HAP-1 (cell line): ENCODE data around the gene GFOD2.
A peak's percentile ranks its signal among the peaks of the same experiment; 100 is the strongest.

ENCODE experiments used
- DNase-seq, 2 experiments: peaks; one replicate each; pipeline ENCODE4 v3.0.0-alpha.2; 2016 to 2020; ENCODE audit warnings: low spot score in 2 of 2
- H3K27me3 ChIP-seq: fragments of 250-450 bp; sonication (Bioruptor Pico); 2 replicates; pipeline ENCODE4 v1.5.1; 2020; ENCODE audit warnings: low read depth, mild to moderate bottlenecking, moderate library complexity
- H3K36me3 ChIP-seq: fragments of 250-450 bp; sonication (Bioruptor Pico); replicated peaks from 2 replicates; pipeline ENCODE4 v1.5.1; 2020; ENCODE audit warnings: mild to moderate bottlenecking
- H3K4me1 ChIP-seq: fragments of 250-450 bp; sonication (Bioruptor Pico); 2 replicates; pipeline ENCODE4 v1.5.1; 2020; ENCODE audit warnings: mild to moderate bottlenecking
- H3K4me3 ChIP-seq: fragments of 250-450 bp; sonication (Bioruptor Pico); 2 replicates; pipeline ENCODE4 v1.5.1; 2020; ENCODE audit warnings: mild to moderate bottlenecking, moderate library complexity
- H3K9me3 ChIP-seq: fragments of 250-450 bp; sonication (Bioruptor Pico); 2 replicates; pipeline ENCODE4 v1.5.1; 2020; ENCODE audit warnings: mild to moderate bottlenecking, moderate library complexity
- in situ Hi-C: fragments of 300-500 bp; cut with MboI; formaldehyde crosslinking; loops from 3 replicates; pipeline ENCODE4 v1.14.3; 2020; ENCODE audit warnings: low sequenced_read_pairs, inconsistent platforms, mixed read lengths

The GFOD2 gene

DNA sequence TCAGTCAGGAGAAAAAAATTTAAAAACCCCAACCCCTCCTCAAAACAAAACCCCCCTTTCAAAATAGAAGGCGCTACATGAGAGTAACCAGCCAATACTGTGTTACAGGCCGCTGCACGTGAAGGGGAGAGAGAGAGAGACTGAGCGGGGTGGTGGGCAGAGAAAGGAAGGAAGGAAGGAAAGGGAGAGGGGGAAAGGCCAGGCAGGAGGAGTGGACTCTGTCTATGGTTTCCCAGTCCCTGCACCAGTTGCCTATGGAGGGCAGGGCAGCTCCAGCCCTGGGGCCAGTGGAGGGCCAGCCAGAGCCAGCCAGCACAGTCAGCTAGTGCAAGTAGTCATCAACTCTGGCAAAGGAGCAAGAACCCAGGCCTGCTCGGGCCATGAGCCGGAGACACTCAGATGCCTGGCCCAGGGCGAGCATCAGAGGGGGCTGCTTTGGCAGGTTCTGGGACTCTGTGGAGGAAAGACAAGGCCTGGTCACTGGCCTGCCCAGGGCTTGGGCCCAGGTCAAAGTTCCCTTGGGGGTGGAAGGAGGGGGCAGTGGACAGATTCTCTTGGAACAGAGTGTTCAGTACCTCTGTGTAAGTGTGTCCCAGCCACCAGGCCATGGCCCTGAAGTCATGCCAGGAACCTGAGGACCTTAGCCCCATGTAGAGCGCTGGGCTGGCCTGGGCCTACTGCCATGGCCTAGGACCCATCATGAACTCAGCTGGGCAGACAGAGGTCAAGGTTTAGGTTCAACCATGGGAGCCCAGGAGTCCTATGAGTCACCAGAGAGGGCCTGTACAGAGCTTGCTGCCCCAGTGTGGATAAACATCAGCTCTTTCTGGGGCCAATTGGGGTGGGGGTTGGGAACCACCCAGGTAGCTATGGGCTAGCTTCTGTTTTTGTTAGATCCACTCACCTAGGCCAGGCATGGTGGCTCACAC, 7.3 kb upstream of the GFOD2 start:
- no peaks in the 10 kb centered on the region for H3K9me3 ChIP-seq
- peaks cover 5% of the 10 kb centered on the region; the same call in 1 of the 2 replicates for H3K36me3 ChIP-seq
- no peak for DNase-seq
- in situ Hi-C loops = no loop called here
- no peaks in the 10 kb centered on the region for H3K27me3 ChIP-seq
- no peak overlapping the region for H3K4me3 ChIP-seq
- no peaks in the 10 kb centered on the region for H3K4me1 ChIP-seq

DNA sequence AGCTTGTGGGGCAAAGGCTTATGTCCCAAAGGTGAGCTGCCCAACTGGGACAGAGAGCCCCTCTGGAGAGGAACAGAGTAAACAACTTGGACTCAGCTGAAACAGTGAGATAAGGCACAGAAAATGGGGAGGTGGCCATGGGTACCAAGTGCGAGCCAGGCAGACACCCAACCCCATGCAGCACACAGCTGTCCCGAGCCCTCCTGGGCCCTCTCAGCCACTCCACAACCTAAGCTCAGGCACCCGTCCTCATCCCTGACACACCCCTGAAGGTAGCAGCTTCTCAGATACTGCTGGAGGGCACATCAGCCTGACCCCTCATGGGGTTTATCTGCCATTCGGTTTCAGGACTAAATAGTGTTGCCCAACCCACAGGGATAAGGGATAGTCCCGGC, 4.8 kb upstream of the GFOD2 start:
- H3K36me3 ChIP-seq = peaks cover 3% of the 10 kb centered on the region; the same call in 1 of the 2 replicates
- in situ Hi-C loops = no loop called here

DNA sequence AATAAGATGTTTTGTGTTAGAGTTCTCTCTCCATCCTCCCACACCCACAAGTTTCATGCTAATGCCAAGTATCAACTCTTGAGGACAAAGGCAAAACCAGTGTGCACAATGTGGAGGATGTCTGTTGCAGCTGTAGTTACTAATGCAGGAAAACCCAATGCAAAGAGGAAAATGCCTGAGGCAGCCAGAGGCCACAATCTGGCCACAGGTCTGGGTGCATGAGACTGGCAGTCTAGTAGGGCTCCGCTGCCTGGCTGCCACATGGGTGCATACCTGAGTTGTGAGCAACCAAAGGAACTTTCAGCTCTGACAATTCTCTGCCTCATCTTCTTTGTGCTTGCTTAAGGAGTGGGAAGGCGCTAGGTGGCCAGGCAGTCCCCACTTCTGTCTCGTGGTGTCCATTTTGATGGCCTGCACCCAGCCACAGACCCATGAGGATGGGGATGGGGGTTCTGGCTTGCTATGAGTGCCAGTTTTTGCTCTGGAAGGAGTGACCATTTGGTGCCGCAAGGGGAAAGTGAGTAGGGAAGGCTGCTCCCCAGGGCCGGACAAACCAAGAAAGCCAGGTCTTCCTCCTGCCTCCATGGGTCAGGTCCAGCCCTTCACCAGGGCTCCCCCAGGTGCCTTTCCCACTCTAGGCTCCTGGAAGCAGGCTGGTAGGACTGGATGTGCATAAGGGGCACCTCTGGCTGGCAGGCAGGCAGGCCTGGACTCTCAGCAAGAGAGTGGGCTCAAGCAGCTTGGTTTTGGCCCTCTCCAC, 4.2 kb upstream of the GFOD2 start:
- in situ Hi-C loops = no loop called here
- Histone ChIP-seq H3K4me3 (no peak overlapping the region), H3K9me3 (no peaks in the 10 kb centered on the region), H3K36me3 (no peaks in the 10 kb centered on the region; the same call in 1 of the 2 replicates), H3K4me1 (no peaks in the 10 kb centered on the region; the same call in 1 of the 2 replicates), H3K27me3 (no peaks in the 10 kb centered on the region)
- no peak for DNase-seq

More for the DNA sequence above, 4.8 kb upstream of the GFOD2 start:
- Histone ChIP-seq H3K9me3 (no peaks in the 10 kb centered on the region), H3K4me3 (no peak overlapping the region), H3K4me1 (no peaks in the 10 kb centered on the region), H3K27me3 (no peaks in the 10 kb centered on the region)
- no peak for DNase-seq

DNA sequence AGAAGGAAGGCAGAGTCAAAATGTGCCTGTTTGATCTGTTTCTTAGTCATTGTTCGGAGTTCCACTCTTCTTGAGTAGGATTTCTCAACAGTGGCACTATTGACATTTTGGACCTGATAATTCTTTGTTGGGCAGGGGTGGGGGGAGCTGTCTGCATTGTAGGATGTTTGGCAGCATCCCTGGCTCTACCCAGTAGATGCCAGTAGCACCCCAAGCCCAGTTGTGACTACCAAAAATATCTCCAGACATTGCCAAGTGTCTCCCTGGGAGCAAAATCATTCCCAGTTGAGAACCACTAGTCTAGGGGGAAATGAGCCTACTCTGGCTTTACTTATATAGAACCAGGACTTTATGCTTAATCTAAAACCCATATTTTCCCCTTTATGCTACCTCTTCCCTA, 1.1 kb upstream of the GFOD2 start:
- Histone ChIP-seq H3K4me3 (peak overlapping the region; percentile 76; the same call in 1 of the 2 replicates), H3K27me3 (no peaks in the 10 kb centered on the region), H3K9me3 (no peaks in the 10 kb centered on the region), H3K4me1 (peaks cover 6% of the 10 kb centered on the region; the same call in 1 of the 2 replicates), H3K36me3 (no peaks in the 10 kb centered on the region)
- in situ Hi-C loops = no loop called here
- DNase-seq = no peak

DNA sequence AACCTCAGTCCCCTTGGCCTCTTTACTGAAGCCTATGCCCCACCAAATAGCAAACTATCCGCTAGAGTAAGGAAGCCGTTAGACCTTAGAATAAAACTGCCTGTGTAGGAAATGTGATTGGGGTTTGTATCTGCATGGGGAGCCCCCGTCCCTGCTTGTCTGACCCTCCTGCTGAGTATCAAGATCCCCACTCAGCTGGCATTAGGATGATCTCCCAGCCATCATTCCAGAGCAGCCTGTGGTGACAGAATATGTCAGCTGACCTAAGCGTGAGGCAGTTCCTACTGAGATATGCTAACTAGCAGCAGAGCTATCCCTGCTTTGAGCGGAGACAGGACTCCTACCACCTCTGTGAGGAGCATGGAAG, 645 bp upstream of the GFOD2 start:
- Histone ChIP-seq H3K4me3 (peak overlapping the region; percentile 76), H3K27me3 (no peaks in the 10 kb centered on the region), H3K9me3 (no peaks in the 10 kb centered on the region), H3K4me1 (peaks cover 6% of the 10 kb centered on the region; the same call in 1 of the 2 replicates), H3K36me3 (no peaks in the 10 kb centered on the region)
- in situ Hi-C loops = no loop called here
- DNase-seq = peak; percentile 20 to 41

DNA sequence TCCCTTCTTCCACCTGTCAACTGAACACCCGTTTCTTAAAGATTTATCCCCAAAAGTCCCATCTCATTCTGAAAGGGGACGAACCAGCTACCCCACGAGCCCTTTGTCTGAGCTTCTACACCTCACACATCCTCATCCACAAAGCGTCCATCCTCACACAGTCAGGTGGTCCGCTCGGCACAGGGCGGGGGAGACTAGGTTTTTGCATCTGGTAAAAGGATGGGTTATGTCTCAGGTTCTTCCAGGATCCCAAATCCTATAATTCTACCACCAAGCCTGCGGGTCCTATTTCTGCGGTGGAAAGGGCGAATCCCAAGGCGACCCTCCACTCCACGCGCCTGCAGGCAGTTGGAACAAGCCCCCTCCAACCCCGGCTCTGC, 458 bp downstream of the GFOD2 start:
- in situ Hi-C loops = no loop called here
- no peaks in the 10 kb centered on the region for H3K36me3 ChIP-seq
- peak overlapping the region; percentile 76 for H3K4me3 ChIP-seq
- no peaks in the 10 kb centered on the region for H3K9me3 ChIP-seq
- peak in 1 of 2 experiments; percentile 5 for DNase-seq
- no peaks in the 10 kb centered on the region for H3K27me3 ChIP-seq
- H3K4me1 ChIP-seq = peaks cover 6% of the 10 kb centered on the region; the same call in 1 of the 2 replicates

DNA sequence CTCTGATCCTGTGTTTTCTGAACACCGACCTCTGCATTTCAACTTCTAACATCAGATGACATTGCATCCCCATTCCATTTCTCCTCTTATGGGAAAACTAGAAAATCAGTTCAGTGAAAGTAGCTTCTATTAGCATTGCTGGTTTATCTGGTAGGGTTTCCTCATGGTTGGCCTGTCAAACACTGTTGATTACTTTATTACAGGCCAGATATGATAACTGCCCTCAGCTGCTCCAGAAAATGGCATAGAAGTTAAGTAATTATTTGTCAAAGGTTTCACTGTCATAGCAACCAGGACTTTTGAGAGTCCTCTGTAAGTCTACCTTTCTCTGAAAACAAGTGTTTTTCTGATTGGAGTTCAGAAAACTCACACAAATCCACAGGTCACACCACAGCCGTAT, 3.0 kb downstream of the GFOD2 start:
- Histone ChIP-seq H3K4me1 (peaks cover 6% of the 10 kb centered on the region; the same call in 1 of the 2 replicates), H3K9me3 (no peaks in the 10 kb centered on the region), H3K36me3 (no peaks in the 10 kb centered on the region), H3K4me3 (no peak overlapping the region), H3K27me3 (no peaks in the 10 kb centered on the region)
- in situ Hi-C loops = no loop called here
- DNase-seq = no peak

DNA sequence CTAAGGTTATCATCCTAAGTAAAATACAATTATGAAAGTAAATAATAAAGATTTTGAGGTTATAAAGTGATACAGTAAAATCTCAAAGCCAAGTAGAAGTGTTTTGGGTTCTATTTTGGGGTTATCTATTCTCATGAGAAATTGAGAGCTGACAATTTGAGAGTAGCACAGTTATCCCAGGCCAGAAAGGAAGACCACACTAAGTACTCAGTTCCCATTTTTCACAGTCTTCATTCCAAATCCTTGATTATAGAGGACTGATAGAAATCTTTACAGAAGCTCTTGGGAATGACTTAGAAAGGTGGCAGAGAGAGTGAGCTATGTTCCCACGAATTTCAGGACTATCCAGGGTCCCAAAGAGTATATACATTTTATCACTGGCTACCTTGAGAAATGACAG, 4.6 kb downstream of the GFOD2 start:
- DNase-seq = no peak
- H3K4me3 ChIP-seq = no peak overlapping the region
- peaks cover 8% of the 10 kb centered on the region for H3K4me1 ChIP-seq
- in situ Hi-C loops = no loop called here
- H3K9me3 ChIP-seq = no peaks in the 10 kb centered on the region
- no peaks in the 10 kb centered on the region for H3K36me3 ChIP-seq
- H3K27me3 ChIP-seq = no peaks in the 10 kb centered on the region

DNA sequence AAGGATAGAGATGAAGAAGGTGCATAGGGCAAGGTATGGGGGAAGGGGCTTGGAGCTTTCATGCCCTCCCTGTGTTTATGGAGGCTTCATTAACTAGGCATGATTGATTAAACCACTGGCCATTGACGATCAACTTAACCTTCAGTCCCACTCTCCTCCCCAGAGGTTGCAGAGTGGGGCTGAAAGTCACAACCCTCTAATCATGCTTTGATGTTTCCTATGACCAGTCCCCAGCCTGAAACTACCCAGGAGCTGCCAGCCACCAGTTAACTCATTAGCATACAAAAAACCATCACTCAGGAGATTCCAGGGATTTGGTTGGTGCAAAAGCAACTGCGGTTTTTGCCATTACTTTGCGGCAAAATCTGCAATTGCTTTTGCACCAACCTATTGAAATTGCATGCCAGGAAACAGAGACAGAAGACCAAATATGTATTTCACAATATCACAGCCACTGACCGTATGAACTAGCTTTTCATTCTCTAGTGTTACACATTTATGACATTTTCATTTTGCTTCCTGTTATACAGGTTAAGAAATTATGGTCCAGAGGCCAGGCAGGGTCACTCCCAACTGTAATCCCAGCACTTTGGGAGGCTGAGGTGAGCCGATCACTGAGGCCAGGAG, 5.4 kb downstream of the GFOD2 start:
- no peak overlapping the region for H3K4me3 ChIP-seq
- no peaks in the 10 kb centered on the region for H3K9me3 ChIP-seq
- no peak for DNase-seq
- H3K27me3 ChIP-seq = no peaks in the 10 kb centered on the region
- no peaks in the 10 kb centered on the region for H3K36me3 ChIP-seq
- in situ Hi-C loops = no loop called here
- peaks cover 15% of the 10 kb centered on the region for H3K4me1 ChIP-seq

DNA sequence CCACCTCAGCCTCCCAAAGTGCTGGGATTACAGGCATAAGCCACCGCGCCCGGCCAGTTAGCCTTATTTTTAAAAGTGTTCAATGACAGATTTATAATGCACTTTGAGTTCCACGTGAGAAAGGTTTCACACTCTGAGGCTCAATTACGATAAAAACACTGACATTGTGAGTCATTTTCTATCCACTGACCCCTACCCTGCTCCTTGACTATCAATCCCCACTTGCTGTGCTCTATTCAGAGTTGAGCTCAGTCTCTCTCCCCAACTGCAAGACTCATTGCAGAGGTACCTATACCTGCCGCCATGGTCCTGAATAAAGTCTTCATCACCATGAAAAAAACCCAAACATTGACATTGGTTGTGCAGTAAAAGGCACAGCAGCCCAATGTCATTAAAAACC, 8.5 kb downstream of the GFOD2 start:
- in situ Hi-C loops = no loop called here
- H3K4me1 ChIP-seq = peaks cover 12% of the 10 kb centered on the region

DNA sequence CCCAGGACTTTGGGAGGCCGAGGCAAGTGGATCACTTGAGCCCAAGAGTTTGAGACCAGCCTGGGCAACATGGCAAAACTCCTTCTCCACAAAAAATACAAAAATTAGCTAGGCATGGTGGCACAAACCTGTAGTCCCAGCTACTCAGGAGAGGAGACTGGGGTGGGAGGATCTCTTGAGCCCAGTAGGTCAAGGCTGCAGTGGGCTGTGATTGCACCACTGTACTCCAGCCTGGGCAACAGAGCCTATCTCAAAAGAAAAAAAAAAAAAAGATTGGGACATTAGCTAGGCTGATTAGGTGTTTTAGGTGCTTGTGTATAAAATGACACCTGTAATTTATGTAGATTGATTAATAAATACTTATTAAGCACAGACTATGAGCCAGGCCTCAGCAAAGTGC, 10.1 kb downstream of the GFOD2 start:
- no peaks in the 10 kb centered on the region for H3K9me3 ChIP-seq
- DNase-seq = no peak
- H3K36me3 ChIP-seq = no peaks in the 10 kb centered on the region
- in situ Hi-C loops = no loop called here
- H3K4me3 ChIP-seq = no peak overlapping the region
- peaks cover 12% of the 10 kb centered on the region for H3K4me1 ChIP-seq
- H3K27me3 ChIP-seq = no peaks in the 10 kb centered on the region

More for the DNA sequence above, 8.5 kb downstream of the GFOD2 start:
- Histone ChIP-seq H3K9me3 (no peaks in the 10 kb centered on the region), H3K4me3 (no peak overlapping the region), H3K36me3 (no peaks in the 10 kb centered on the region), H3K27me3 (no peaks in the 10 kb centered on the region)
- DNase-seq = no peak

DNA sequence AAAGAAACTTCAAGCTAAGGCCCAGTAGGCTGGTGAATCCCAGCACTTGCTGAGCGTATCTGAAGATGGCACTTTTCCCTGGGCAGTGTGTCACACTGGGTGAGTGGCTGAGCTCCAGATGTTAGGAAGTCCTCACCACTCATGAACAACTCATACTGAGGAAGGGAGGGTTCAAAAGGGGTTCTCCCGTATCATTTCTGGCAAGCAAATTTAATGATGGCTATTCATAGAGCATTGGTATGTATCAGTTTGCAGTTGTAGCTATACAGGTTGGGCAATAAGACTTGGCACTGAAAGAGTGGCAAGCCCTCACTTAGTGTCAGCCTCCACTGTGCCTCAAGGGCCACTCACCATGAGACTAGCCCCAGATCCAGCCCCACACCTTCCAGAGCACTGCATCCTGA, 10.7 kb downstream of the GFOD2 start:
- no peaks in the 10 kb centered on the region for H3K27me3 ChIP-seq

DNA sequence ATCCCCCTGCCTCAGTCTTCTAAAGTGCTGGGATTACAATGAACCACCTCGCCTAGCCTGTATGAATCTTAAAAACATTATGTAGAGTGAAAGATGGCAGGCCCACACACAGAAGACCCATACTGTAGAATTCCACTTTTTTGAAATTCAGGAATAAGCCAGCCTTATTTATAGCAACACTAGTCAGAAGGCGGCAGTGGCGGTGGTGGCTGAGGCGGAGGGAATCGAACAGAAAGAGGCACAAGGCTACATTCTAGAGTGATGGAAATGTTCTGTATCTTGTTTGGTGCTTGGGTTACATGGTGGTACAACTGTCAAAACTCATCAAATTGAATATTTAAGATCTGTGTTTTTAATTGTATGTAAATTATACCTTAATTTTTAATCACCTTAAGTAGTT, 11.3 kb downstream of the GFOD2 start:
- Histone ChIP-seq H3K9me3 (no peaks in the 10 kb centered on the region), H3K4me1 (peaks cover 12% of the 10 kb centered on the region), H3K4me3 (no peak overlapping the region), H3K27me3 (no peaks in the 10 kb centered on the region), H3K36me3 (no peaks in the 10 kb centered on the region)
- in situ Hi-C loops = no loop called here
- no peak for DNase-seq

More for the DNA sequence above, 10.7 kb downstream of the GFOD2 start:
- H3K4me1 ChIP-seq = peaks cover 12% of the 10 kb centered on the region
- no peak for DNase-seq
- no peaks in the 10 kb centered on the region for H3K36me3 ChIP-seq
- H3K4me3 ChIP-seq = no peak overlapping the region
- in situ Hi-C loops = no loop called here
- no peaks in the 10 kb centered on the region for H3K9me3 ChIP-seq
